HUES48 (cell line): Measurements from ENCODE around the gene NTHL1.

Experiments used
- H3K27ac ChIP-seq: one replicate; pipeline ENCODE4 v1.7.0; 2013; ENCODE audit warnings: low read depth, low read length, inconsistent platforms
- H3K27me3 ChIP-seq: 2 replicates; pipeline ENCODE4 v1.6.1; 2013; ENCODE audit warnings: mild to moderate bottlenecking, low read length; ENCODE audit not compliant: control insufficient read depth, insufficient read depth
- H3K36me3 ChIP-seq: 2 replicates; pipeline ENCODE4 v1.6.1; 2013; ENCODE audit warnings: low read length; ENCODE audit not compliant: control insufficient read depth, insufficient read depth
- H3K4me1 ChIP-seq: 2 replicates; pipeline ENCODE4 v1.6.1; 2013; ENCODE audit warnings: mild to moderate bottlenecking, low read length; ENCODE audit not compliant: control insufficient read depth, insufficient read depth
- H3K4me3 ChIP-seq: 2 replicates; pipeline ENCODE4 v1.5.1; 2013; ENCODE audit warnings: mild to moderate bottlenecking, low read depth, low read length
- H3K9ac ChIP-seq: 2 replicates; pipeline ENCODE4 v1.6.1; 2013; ENCODE audit warnings: mild to moderate bottlenecking, low read depth, low read length, moderate library complexity
- H3K9me3 ChIP-seq: 2 replicates; pipeline ENCODE4 v1.6.1; 2013; ENCODE audit warnings: low read length; ENCODE audit not compliant: control insufficient read depth, insufficient read depth

The NTHL1 gene

DNA sequence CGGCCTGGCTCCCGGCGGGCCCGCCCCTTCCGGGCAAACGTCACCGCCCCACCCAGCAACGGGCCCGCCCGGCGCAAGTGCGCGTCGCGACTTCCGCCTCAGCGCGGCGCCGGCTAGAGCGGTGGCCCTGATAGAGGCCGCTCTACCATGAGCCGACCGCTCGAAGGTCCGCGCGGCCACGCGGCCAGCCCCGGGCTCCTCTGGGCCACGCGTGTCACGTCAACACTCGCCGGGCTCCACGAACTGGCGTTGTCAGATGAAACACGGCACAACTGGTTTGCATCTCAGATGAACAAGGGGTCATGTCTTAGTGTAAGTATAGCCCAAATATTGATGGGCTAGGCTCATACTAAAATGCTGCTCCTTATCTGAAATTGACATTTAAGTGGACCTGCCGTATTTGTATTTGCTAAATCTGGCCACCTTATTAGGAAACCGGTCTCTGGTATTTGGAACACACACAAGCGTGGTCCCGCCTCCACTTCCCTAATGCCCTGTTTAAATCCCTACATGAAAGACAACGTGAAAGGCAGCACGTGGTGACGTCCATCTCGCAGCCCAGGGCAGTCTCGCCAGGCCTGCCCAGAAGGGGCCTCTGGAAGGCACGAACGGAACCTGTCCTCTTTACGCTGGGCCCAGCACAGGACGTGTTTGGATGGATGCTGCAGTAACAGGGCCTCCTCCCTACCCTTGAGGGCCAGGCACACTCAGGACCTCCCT, 37.7 kb downstream of the NTHL1 start, which contains the start of gene ZNF598:
Gene ZNF598 (minus strand): TSS at position 31 of the 720 bp plus-strand sequence.
- no peaks in the 10 kb centered on the region for H3K9me3 ChIP-seq
- peak within 1 kb of the TSS; percentile 95 for H3K4me3 ChIP-seq
- H3K27ac ChIP-seq = peak within 1 kb of the TSS; percentile 90
- no peaks in the 10 kb centered on the region for H3K27me3 ChIP-seq
- peaks cover 6% of the 10 kb centered on the region for H3K36me3 ChIP-seq
- H3K9ac ChIP-seq = peak within 1 kb of the TSS; percentile 88
- peaks cover 20% of the 10 kb centered on the region for H3K4me1 ChIP-seq

GRCh38 chr16:2009164-2009711, 38.4 kb downstream of the NTHL1 start:
- H3K27ac ChIP-seq = peak overlapping the region; percentile 69
- H3K9me3 ChIP-seq = no peaks in the 10 kb centered on the region
- H3K27me3 ChIP-seq = no peaks in the 10 kb centered on the region
- peaks cover 6% of the 10 kb centered on the region for H3K36me3 ChIP-seq
- H3K9ac ChIP-seq = peak overlapping the region; percentile 73; the same call in 1 of the 2 replicates
- H3K4me1 ChIP-seq = peaks cover 25% of the 10 kb centered on the region
- H3K4me3 ChIP-seq = peak overlapping the region; percentile 88

GRCh38 chr16:2008631-2009163, 38.9 kb downstream of the NTHL1 start:
- Histone ChIP-seq H3K9ac (peak overlapping the region; percentile 73; the same call in 1 of the 2 replicates), H3K36me3 (peaks cover 6% of the 10 kb centered on the region), H3K9me3 (no peaks in the 10 kb centered on the region), H3K4me1 (peaks cover 27% of the 10 kb centered on the region), H3K27me3 (no peaks in the 10 kb centered on the region), H3K4me3 (peak overlapping the region; percentile 88), H3K27ac (peak overlapping the region; percentile 69)

DNA sequence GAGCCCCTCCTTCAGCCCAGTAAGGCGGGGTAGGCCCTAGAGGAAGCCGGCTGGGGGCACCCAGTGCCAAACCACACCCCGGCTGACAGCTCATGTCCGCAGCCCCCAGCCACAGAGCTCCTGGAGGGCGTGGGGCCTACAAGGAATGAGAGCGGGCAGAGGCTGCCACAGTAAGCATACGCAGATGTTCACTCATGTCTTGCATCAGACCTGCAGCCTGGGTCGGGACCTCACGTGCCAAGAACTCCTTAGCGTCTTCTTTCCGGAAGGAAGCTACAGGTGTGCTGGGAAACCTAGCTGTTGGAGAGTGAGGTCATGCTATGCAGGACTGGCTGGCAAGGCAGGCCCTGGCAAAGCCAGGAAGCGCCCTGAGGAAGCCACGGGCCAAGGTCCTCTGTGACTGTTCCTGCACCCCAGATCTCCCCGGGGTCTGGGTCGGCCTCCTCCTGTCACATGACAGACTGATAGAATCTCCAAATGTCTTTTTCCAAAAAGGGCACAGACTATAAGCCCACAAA, 39.6 kb downstream of the NTHL1 start:
- Histone ChIP-seq H3K27ac (no peak overlapping the region), H3K36me3 (peaks cover 11% of the 10 kb centered on the region), H3K4me3 (peak overlapping the region; percentile 88), H3K9ac (no peak overlapping the region), H3K4me1 (peaks cover 27% of the 10 kb centered on the region), H3K9me3 (no peaks in the 10 kb centered on the region), H3K27me3 (no peaks in the 10 kb centered on the region)

DNA sequence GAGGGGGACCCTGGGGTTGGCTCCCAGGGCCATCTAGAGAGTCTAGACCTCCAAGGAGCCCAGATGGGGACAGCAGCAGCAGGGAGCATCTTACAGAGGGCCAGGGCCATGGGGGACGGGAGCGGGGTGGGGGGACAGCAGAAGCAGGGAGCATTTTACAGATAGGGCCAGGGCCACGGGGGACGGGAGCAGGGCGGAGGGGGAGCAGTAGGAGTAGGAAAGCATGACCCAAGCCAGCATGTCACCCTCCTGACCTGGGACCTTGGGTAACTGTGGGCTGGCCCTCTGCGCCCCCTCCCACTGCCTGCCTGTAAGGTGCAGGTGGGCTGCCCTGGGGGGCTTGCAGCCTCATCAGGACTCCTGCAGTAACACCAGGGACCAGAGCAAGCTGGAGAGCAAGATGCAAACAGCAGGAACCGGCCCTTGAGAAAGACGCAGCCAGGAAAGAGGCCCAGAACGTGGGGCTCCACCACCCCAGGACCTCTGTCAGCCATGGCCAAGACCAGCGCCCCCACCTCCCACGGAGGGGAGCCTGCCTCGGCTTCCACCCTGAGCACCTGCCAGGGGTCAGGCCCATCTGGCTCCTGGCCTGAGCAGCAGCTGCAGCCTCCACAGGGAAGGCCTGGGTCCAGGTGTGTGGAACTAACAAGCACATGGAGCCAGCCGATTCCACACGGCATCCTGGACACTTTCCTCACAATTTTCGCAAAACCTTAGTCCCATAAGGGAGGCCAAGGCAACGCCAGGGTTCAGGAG, 40.4 kb downstream of the NTHL1 start:
- Histone ChIP-seq H3K9me3 (no peaks in the 10 kb centered on the region), H3K4me1 (peaks cover 27% of the 10 kb centered on the region), H3K27ac (no peak overlapping the region), H3K27me3 (no peaks in the 10 kb centered on the region), H3K9ac (no peak overlapping the region), H3K4me3 (no peak overlapping the region; the same call in 1 of the 2 replicates), H3K36me3 (peaks cover 19% of the 10 kb centered on the region)

GRCh38 chr16:2006317-2006716, 41.3 kb downstream of the NTHL1 start:
- Histone ChIP-seq H3K9ac (no peak overlapping the region), H3K9me3 (no peaks in the 10 kb centered on the region), H3K27me3 (no peaks in the 10 kb centered on the region), H3K4me3 (no peak overlapping the region), H3K27ac (no peak overlapping the region), H3K36me3 (peaks cover 29% of the 10 kb centered on the region), H3K4me1 (peaks cover 27% of the 10 kb centered on the region)

DNA sequence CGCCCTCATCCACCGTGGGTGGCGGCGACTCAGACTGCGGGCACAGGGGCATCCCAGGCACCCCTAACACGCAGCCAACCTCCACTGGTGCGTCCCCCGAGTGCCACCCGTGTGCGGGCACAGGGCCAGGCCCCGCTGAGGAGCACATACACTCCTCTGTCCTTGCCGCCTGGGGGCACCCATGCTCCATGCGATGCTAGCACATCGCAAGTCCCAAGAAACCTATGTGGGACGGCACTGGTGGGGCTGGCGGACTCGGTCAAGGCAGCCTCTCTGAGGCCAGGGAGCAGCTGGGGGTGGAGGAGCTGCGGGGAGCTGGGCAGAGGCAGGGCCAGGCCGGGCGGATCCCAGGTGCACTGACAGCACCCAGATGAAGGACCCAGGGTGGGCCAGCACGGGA, 42.0 kb downstream of the NTHL1 start:
- Histone ChIP-seq H3K9me3 (no peaks in the 10 kb centered on the region), H3K27me3 (no peaks in the 10 kb centered on the region), H3K4me3 (no peak overlapping the region), H3K36me3 (peaks cover 36% of the 10 kb centered on the region), H3K4me1 (peaks cover 27% of the 10 kb centered on the region), H3K9ac (no peak overlapping the region), H3K27ac (no peak overlapping the region)

DNA sequence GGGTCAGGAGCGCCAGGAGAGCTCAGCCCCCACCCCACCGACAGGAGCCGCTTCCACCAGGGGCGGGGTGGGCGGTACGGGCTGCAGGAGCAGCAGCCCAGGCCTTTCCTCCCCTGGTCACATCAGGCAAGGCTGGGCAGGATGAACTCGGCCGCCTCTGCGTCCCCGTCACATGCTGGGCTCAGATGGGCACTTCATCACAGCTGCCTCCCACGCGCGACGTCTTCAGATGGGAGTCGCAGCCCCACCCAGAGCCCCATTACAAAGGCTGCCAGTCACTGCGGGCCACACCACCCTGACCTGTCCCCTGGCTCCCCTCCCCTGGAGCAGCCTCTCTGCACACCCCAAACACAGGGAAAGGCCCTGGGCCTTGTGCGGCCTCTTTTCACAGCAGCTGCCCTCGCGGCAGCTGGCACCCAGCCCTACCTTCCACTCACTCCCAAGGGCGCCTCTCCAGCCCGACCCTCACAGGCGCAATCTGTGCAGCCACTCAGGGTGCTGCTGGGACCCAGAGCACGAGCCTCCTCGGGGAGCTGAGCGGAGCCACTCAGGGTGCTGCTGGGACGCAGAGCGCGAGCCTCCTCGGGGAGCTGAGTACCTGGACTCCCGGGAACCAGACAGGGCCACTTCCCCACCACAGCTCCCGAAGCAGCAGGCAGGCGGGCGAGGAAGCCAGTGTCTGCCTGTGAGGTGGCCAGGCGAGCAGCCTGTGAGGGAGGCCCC, 42.7 kb downstream of the NTHL1 start:
- Histone ChIP-seq H3K27ac (peak overlapping the region; percentile 71), H3K4me3 (no peak overlapping the region), H3K4me1 (peaks cover 23% of the 10 kb centered on the region), H3K9me3 (no peaks in the 10 kb centered on the region), H3K27me3 (no peaks in the 10 kb centered on the region), H3K36me3 (peaks cover 42% of the 10 kb centered on the region), H3K9ac (no peak overlapping the region)

DNA sequence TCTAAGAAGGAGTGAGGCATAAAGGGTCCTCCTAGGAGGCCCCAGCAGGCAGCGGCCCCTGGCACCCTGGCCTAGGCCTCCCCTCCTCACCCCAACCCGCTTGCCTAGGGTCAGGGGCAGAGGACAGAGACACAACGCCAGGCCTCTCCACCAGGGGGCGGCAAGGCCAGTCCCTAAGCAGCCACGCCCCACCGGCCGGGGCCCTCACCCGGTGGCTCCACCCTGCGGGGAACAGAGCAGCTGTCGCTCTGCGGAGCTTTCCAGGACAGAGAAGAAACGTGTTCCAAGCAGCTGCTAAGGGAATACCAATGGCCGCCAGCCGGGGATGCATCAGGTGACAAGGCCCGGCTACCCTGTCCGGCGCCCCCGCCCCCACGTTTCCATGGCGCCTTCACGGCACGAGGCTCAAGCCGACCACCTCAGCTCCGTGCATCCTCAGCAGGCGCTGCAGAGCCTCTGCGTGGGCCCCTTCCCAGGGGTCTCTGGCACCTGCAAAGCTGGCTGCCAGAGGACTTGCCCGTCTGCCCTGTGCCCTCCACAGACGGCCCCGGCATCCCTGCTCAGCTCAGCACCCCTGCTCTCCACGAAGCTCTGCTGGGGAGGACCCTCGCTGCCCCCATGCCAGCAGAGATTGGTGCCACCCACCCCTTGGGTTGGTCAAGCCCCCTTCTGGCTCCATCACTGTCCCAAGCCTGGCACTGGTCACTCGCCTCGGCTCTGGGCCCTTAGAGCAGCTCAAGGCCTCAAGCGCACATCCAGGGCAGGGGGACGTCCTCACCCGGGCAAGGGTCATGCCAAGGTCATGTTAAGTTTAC, 43.6 kb downstream of the NTHL1 start:
- H3K36me3 ChIP-seq = peaks cover 52% of the 10 kb centered on the region
- H3K9ac ChIP-seq = peak overlapping the region; percentile 4; the same call in 1 of the 2 replicates
- no peaks in the 10 kb centered on the region for H3K9me3 ChIP-seq
- H3K27ac ChIP-seq = peak overlapping the region; percentile 71
- peaks cover 23% of the 10 kb centered on the region for H3K4me1 ChIP-seq
- H3K27me3 ChIP-seq = no peaks in the 10 kb centered on the region
- peak overlapping the region; percentile 23; the same call in 1 of the 2 replicates for H3K4me3 ChIP-seq
